Osteocyte (in vitro differentiated cells): ENCODE results near the gene NVL. TPM values are rescaled to one million over a fixed set of nuclear protein-coding genes. Genes with fewer than 3 reads are reported as not detected.

ENCODE experiments used
- DNase-seq: peaks from one replicate; pipeline ENCODE4 v3.0.0; 2021; ENCODE audit warnings: mixed read lengths; ENCODE audit not compliant: unreplicated experiment; ENCODE audit errors: extremely low spot score
- H3K27ac Mint-ChIP-seq: one replicate; pipeline ENCODE4 v1.8.0; 2021; ENCODE audit warnings: mild to moderate bottlenecking, mixed read lengths; ENCODE audit not compliant: unreplicated experiment
- H3K27me3 Mint-ChIP-seq: one replicate; pipeline ENCODE4 v1.8.0; 2021; ENCODE audit warnings: mixed read lengths; ENCODE audit not compliant: unreplicated experiment
- H3K36me3 Mint-ChIP-seq: one replicate; pipeline ENCODE4 v1.8.0; 2021; ENCODE audit warnings: mixed read lengths; ENCODE audit not compliant: unreplicated experiment
- H3K4me1 Mint-ChIP-seq: one replicate; pipeline ENCODE4 v1.8.0; 2021; ENCODE audit warnings: mixed read lengths; ENCODE audit not compliant: unreplicated experiment
- H3K4me3 Mint-ChIP-seq: one replicate; pipeline ENCODE4 v1.8.0; 2021; ENCODE audit warnings: mild to moderate bottlenecking, moderate library complexity, mixed read lengths; ENCODE audit not compliant: unreplicated experiment
- H3K9me3 Mint-ChIP-seq: one replicate; pipeline ENCODE4 v1.8.0; 2021; ENCODE audit warnings: mixed read lengths; ENCODE audit not compliant: unreplicated experiment
- CTCF ChIP-seq: fragments of 200-600 bp; sonication (generic); IDR thresholded peaks from 2 replicates; pipeline ENCODE4 v1.5.0; 2021; ENCODE audit warnings: antibody characterized with exemption, mild to moderate bottlenecking, moderate library complexity
- total RNA-seq: library from RNA; stranded (reverse); gene quantifications from 2 replicates; pipeline ENCODE4 v1.2.1, GENCODE V29; 2021

Gene NVL
- total RNA-seq, 1 donor from 2014 or later, result 22.5 TPM

GRCh38 chr1:224373008-224373590, 43.1 kb upstream of the NVL start:
- TF ChIP-seq CTCF, result no peak
- DNase-seq, result no peak
- H3K27ac Mint-ChIP-seq, result no peak overlapping the region
- peaks cover 60% of the 10 kb centered on the region for H3K36me3 Mint-ChIP-seq
- no peak overlapping the region for H3K4me3 Mint-ChIP-seq
- H3K9me3 Mint-ChIP-seq, result no peaks in the 10 kb centered on the region
- H3K4me1 Mint-ChIP-seq, result peaks cover 10% of the 10 kb centered on the region
- no peaks in the 10 kb centered on the region for H3K27me3 Mint-ChIP-seq

GRCh38 chr1:224368409-224368808, 38.4 kb upstream of the NVL start:
- TF ChIP-seq CTCF, result no peak
- H3K36me3 Mint-ChIP-seq, result peaks cover 46% of the 10 kb centered on the region
- no peak overlapping the region for H3K4me3 Mint-ChIP-seq

GRCh38 chr1:224359207-224359606, 29.2 kb upstream of the NVL start:
- Mint-ChIP-seq H3K36me3 (peaks cover 14% of the 10 kb centered on the region), H3K4me3 (no peak overlapping the region), H3K4me1 (peaks cover 22% of the 10 kb centered on the region), H3K27ac (peak overlapping the region; percentile 7), H3K9me3 (no peaks in the 10 kb centered on the region), H3K27me3 (no peaks in the 10 kb centered on the region)
- TF ChIP-seq CTCF, result no peak
- no peak for DNase-seq

More at GRCh38 chr1:224368409-224368808, 38.4 kb upstream of the NVL start:
- no peak overlapping the region for H3K27ac Mint-ChIP-seq
- H3K9me3 Mint-ChIP-seq, result no peaks in the 10 kb centered on the region
- H3K27me3 Mint-ChIP-seq, result no peaks in the 10 kb centered on the region
- no peaks in the 10 kb centered on the region for H3K4me1 Mint-ChIP-seq
- no peak for DNase-seq

- Mint-ChIP-seq H3K9me3 (no peaks in the 10 kb centered on the region), H3K27ac (peak overlapping the region; percentile 84), H3K27me3 (no peaks in the 10 kb centered on the region)
These were observed 28.3 kb upstream of the NVL start for GRCh38 chr1:224358237-224358636.

More at GRCh38 chr1:224358237-224358636, 28.3 kb upstream of the NVL start:
- Mint-ChIP-seq H3K36me3 (peaks cover 14% of the 10 kb centered on the region), H3K4me3 (peak overlapping the region; percentile 88), H3K4me1 (peaks cover 22% of the 10 kb centered on the region)
- DNase-seq, result no peak
- TF ChIP-seq CTCF, result no peak
